GM19193 (cell line): Measurements from ENCODE around the gene TNFRSF12A.

Source experiments
- POLR2A ChIP-seq: IDR thresholded peaks from 4 replicates; pipeline ENCODE4 v1.6.1; 2011; ENCODE audit not compliant: insufficient read depth, insufficient read length; ENCODE audit errors: extremely low read depth

Gene TNFRSF12A

GRCh38 chr16:3071655-3072054 lies 51.5 kb downstream of the TNFRSF12A start:
- no peak for TF ChIP-seq POLR2A
